Smooth muscle cell (in vitro differentiated cells): ENCODE results near the gene ABCG1. TPM values are rescaled to one million over a fixed set of nuclear protein-coding genes. Genes with fewer than 3 reads are reported as not detected.
A peak's percentile ranks its signal among the peaks of the same experiment; 100 is the strongest.

Source experiments
- DNase-seq: peaks from one replicate; lab custom pipeline; 2025; ENCODE audit not compliant: unreplicated experiment; lab: John Stamatoyannopoulos, UW
- H2AFZ ChIP-seq: fragments of 200-600 bp; sonication (generic); 2 replicates; pipeline ENCODE4 v1.6.0; 2016; ENCODE audit warnings: antibody characterized with exemption, low read depth, mild to moderate bottlenecking
- H3F3A ChIP-seq: fragments of 200-600 bp; sonication (generic); 2 replicates; pipeline ENCODE4 v1.6.0; 2017; ENCODE audit warnings: antibody characterized with exemption, low read depth
- H3K27ac ChIP-seq: fragments of 200-600 bp; sonication (generic); 2 replicates; pipeline ENCODE4 v1.5.1; 2016; ENCODE audit warnings: low read depth, mild to moderate bottlenecking
- H3K27me3 ChIP-seq: fragments of 200-600 bp; sonication (generic); 2 replicates; pipeline ENCODE4 v1.6.1; 2016; ENCODE audit warnings: low read depth, mild to moderate bottlenecking
- H3K36me3 ChIP-seq: fragments of 200-600 bp; sonication (generic); 2 replicates; pipeline ENCODE4 v1.5.1; 2016; ENCODE audit warnings: low read depth
- H3K4me1 ChIP-seq: fragments of 200-600 bp; sonication (generic); 2 replicates; pipeline ENCODE4 v1.5.1; 2016; ENCODE audit warnings: low read depth
- H3K4me2 ChIP-seq: fragments of 200-600 bp; sonication (generic); 2 replicates; pipeline ENCODE4 v1.6.0; 2016; ENCODE audit warnings: mild to moderate bottlenecking
- H3K4me3 ChIP-seq: fragments of 200-600 bp; sonication (generic); 2 replicates; pipeline ENCODE4 v1.5.1; 2016; ENCODE audit warnings: mild to moderate bottlenecking
- H3K79me2 ChIP-seq: fragments of 200-600 bp; sonication (generic); 2 replicates; pipeline ENCODE4 v1.6.0; 2016; ENCODE audit warnings: low read depth, mild to moderate bottlenecking
- H3K9ac ChIP-seq: fragments of 200-600 bp; sonication (generic); 2 replicates; pipeline ENCODE4 v1.6.0; 2016; ENCODE audit warnings: low read depth
- H3K9me3 ChIP-seq: fragments of 200-600 bp; sonication (generic); replicated peaks from 2 replicates; pipeline ENCODE4 v1.5.1; 2016; ENCODE audit warnings: low read depth
- H4K20me1 ChIP-seq: fragments of 200-600 bp; sonication (generic); 2 replicates; pipeline ENCODE4 v1.6.0; 2016; ENCODE audit warnings: low read depth
- WGBS: methylation state at CpG from one replicate; pipeline ENCODE4 v1.1.7; 2016; ENCODE audit warnings: low lambda C conversion rate; 5-methylcytosine and 5-hydroxymethylcytosine counted together
- polyA plus RNA-seq: library from polyadenylated mRNA; unstranded; fragments of >200 nt; fragmentation: Nextera tagmentation; extraction: Ambion mirVana; gene quantifications from 2 replicates; pipeline ENCODE4 v1.2.1, GENCODE V29; 2016
- total RNA-seq: library from RNA; depleted of rRNA; stranded (reverse); fragments of >200 nt; gene quantifications from 2 replicates; pipeline ENCODE4 v1.2.3, GENCODE V29; 2014
- TF ChIP-seq, protein P1 (sequence below): fragments of 200-600 bp; sonication (generic); IDR thresholded peaks from 2 replicates; pipeline ENCODE4 v1.5.1; 2017; ENCODE audit warnings: borderline replicate concordance, mild to moderate bottlenecking, antibody characterized with exemption; ENCODE audit not compliant: insufficient read depth, poor library complexity, severe bottlenecking

The ABCG1 gene
- total and polyA plus RNA-seq, 2 experiments from 2014 or later = 0.55 to 2.9 TPM

DNA sequence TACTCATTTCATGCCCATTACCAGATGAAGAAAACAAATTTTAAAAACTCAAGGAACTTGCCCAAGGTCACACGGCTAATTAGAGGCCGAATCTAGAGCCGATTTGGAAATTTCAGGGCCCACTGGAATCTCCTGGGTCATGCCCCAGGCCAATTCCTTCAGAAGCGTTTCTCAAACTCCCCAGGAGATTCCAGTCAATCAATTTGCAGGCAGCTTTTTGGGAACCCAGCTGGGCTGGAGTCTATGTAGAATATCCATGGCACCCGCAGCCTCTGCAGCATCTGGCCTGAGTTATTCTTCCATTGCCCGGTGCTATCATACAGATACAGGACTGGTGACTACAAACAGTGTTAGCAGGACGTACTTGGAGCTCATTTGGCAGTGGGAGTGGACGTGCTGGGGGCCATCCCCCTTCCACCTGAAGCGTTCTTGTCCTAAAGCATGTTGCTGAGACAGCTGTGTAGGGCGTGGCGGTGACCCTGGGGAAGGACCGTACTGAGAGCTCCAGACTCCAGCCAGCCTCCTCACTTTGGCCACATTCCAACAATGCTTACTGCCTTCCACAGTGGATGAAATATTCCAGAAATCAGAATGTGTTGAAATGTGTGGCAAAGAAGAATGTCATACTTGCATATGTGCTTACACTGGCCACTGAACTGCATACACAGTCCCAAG is 38.3 kb downstream of the ABCG1 start:
- no peak for DNase-seq
- Histone ChIP-seq H2AFZ (no peak overlapping the region), H4K20me1 (no peaks in the 10 kb centered on the region), H3K27ac (no peak overlapping the region), H3K9ac (no peak overlapping the region), H3K36me3 (no peaks in the 10 kb centered on the region), H3K4me2 (no peak overlapping the region), H3K4me1 (peaks cover 7% of the 10 kb centered on the region), H3K79me2 (no peaks in the 10 kb centered on the region), H3K4me3 (no peak overlapping the region), H3F3A (no peaks in the 10 kb centered on the region), H3K9me3 (no peaks in the 10 kb centered on the region), H3K27me3 (peaks cover 11% of the 10 kb centered on the region)
- TF ChIP-seq, protein P1, sequence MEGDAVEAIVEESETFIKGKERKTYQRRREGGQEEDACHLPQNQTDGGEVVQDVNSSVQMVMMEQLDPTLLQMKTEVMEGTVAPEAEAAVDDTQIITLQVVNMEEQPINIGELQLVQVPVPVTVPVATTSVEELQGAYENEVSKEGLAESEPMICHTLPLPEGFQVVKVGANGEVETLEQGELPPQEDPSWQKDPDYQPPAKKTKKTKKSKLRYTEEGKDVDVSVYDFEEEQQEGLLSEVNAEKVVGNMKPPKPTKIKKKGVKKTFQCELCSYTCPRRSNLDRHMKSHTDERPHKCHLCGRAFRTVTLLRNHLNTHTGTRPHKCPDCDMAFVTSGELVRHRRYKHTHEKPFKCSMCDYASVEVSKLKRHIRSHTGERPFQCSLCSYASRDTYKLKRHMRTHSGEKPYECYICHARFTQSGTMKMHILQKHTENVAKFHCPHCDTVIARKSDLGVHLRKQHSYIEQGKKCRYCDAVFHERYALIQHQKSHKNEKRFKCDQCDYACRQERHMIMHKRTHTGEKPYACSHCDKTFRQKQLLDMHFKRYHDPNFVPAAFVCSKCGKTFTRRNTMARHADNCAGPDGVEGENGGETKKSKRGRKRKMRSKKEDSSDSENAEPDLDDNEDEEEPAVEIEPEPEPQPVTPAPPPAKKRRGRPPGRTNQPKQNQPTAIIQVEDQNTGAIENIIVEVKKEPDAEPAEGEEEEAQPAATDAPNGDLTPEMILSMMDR = no peak
- 64% methylated on average over 12 of the region's 12 CpGs for WGBS

DNA sequence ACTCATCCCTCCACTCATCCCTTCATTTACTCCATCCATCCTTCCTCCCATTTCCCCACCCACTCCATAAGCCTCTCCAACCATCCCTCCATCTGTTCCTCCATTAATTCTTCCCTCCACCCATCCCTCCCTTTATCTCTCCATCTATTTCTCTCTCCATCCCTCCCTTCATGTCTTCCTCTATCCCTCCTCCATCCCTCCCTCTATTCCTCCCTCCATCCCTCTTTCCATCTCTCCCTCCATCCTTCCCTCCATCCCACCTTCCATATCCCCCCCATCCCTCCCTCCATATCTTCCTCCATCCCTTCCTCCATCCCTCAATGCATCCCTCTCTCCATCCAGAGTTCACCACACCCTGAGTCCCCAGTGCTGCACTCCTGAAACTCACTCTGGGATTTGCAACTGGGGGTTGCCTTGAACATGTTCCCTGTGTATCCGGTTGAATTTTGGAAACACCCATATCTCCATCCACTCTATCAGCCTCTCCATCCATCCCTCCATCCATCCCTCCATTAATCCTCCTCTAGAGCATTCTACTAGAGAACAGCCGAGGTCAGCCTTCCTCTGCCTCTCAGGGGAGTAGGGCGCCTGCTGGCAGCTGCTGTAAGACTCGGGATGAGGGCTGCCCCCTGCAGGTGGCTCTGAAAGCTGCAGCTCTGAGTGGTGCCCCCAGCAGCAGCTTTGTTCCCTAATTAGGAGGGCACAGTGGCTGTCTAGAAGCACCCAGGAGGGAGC is 39.4 kb downstream of the ABCG1 start:
- DNase-seq = no peak
- Histone ChIP-seq H3K4me3 (no peak overlapping the region), H3K9me3 (no peaks in the 10 kb centered on the region), H3K4me2 (no peak overlapping the region), H3K36me3 (no peaks in the 10 kb centered on the region), H3K79me2 (no peaks in the 10 kb centered on the region), H3K27me3 (peaks cover 6% of the 10 kb centered on the region), H3K9ac (no peak overlapping the region), H3F3A (peaks cover 4% of the 10 kb centered on the region), H4K20me1 (no peaks in the 10 kb centered on the region), H2AFZ (no peak overlapping the region), H3K4me1 (peaks cover 7% of the 10 kb centered on the region), H3K27ac (no peak overlapping the region)
- WGBS = 28% methylated on average over 4 of the region's 4 CpGs
- TF ChIP-seq, protein P1 = peak; percentile 67

DNA sequence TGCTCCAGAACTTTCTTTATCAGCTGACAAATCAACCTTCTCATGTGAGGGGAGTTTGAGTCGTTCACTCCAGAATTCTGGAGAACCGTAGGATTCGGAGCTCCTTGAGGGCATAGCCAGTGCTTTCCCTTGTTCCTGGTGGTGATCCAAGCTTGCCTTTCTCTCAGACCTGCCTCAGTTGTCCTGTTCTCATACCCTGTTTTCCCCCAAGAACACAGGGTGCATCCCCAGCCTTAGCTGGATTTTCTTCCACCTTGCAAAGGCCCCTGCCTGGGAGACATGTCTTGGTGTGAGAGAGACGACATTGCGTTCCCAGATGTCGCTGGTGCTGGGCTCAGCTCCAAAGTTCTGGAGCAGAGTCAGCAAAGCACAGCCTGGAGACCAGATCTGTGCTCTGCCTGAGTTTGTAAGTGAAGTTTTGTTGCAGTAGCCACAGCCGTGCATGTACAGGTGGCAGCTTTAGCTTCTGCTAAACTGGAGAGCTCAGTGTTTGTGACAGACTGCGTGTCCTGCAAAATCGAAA is 40.0 kb downstream of the ABCG1 start:
- no peak for DNase-seq
- H3K79me2 ChIP-seq = no peaks in the 10 kb centered on the region

More for the DNA sequence above, 40.0 kb downstream of the ABCG1 start:
- no peak overlapping the region for H3K9ac ChIP-seq
- TF ChIP-seq, protein P1 = no peak
- H3F3A ChIP-seq = peaks cover 4% of the 10 kb centered on the region
- peaks cover 7% of the 10 kb centered on the region for H3K4me1 ChIP-seq
- no peaks in the 10 kb centered on the region for H3K36me3 ChIP-seq
- H3K27me3 ChIP-seq = peaks cover 4% of the 10 kb centered on the region
- no peak overlapping the region for H2AFZ ChIP-seq
- WGBS = 73% methylated on average over 9 of the region's 9 CpGs
- no peak overlapping the region for H3K4me2 ChIP-seq
- no peaks in the 10 kb centered on the region for H3K9me3 ChIP-seq
- no peak overlapping the region for H3K27ac ChIP-seq
- H4K20me1 ChIP-seq = no peaks in the 10 kb centered on the region
- H3K4me3 ChIP-seq = no peak overlapping the region
